ENCODE results near the gene PIWIL4.

The PIWIL4 gene

DNA sequence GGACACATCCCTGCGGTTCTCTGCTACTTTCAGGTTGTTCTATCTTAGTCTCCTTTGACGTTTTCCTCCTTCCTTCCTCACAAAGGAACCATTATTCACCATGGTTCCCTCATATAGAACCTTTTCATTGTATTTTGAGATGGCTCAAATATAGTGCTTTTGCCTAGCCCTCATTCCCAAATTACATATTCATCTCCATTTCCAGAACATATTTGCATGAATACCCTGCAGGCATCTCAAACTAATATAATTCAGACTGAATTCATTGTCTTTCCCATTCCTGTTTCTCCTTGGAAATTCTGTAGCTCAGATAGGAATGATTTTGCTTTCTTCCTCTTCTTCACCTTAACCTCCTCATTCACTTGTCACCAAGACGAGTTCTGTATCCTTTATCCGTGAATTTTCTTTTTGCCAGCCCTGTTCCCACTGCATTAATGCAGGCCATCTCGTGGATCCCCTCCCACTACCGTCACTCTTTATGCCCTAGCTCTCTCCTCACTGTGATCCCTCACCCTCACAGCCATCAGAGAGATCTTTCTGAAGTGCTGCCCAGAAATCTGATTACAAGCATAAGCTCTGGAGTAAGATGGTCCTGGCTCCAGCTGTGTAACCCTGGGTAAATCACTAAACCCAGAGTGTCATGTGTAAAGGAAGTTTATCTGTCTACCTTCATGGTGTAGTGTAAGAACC is 23.3 kb downstream of the PIWIL4 start:
- TF ChIP-seq, protein P1, sequence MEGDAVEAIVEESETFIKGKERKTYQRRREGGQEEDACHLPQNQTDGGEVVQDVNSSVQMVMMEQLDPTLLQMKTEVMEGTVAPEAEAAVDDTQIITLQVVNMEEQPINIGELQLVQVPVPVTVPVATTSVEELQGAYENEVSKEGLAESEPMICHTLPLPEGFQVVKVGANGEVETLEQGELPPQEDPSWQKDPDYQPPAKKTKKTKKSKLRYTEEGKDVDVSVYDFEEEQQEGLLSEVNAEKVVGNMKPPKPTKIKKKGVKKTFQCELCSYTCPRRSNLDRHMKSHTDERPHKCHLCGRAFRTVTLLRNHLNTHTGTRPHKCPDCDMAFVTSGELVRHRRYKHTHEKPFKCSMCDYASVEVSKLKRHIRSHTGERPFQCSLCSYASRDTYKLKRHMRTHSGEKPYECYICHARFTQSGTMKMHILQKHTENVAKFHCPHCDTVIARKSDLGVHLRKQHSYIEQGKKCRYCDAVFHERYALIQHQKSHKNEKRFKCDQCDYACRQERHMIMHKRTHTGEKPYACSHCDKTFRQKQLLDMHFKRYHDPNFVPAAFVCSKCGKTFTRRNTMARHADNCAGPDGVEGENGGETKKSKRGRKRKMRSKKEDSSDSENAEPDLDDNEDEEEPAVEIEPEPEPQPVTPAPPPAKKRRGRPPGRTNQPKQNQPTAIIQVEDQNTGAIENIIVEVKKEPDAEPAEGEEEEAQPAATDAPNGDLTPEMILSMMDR (IDR thresholded peaks at IDR 0.05), result no peak

DNA sequence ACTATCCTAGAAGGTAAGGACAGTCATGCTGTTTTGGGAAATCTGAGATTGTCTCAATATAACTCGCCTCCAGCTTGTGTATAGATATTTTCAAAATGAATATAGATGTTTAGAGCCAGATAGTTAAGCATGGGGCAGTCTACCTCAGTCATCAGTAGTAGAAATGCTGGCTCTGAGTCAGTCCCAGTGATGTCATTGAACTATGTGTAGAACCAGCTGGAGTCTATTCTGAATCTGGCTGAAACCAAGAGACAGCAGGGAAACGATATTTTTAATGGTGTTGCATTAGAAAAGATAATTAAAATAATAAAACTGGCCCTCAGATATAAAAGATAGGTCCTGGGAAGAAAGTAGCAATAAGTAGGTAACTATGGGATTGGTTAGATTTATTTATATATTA is 25.9 kb downstream of the PIWIL4 start:
- TF ChIP-seq, protein P1 (IDR thresholded peaks at IDR 0.05), result no peak

DNA sequence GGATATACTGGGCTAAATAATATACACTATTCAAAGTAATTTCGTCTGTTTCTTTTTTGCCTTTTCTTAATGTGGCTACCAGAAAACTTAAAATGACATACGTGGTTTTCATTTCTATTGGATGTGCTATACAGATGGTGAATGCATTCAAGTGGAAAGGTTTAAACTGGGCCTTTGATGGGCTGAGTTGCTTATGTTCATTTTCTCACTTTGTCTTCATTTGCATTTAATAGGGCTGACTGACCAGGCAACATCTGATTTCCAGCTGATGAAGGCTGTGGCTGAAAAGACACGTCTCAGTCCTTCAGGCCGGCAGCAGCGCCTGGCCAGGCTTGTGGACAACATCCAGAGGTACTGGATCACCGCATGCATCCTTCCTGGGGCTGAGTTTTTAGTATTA is 27.9 kb downstream of the PIWIL4 start:
- TF ChIP-seq, protein P1 (IDR thresholded peaks at IDR 0.05), result no peak

DNA sequence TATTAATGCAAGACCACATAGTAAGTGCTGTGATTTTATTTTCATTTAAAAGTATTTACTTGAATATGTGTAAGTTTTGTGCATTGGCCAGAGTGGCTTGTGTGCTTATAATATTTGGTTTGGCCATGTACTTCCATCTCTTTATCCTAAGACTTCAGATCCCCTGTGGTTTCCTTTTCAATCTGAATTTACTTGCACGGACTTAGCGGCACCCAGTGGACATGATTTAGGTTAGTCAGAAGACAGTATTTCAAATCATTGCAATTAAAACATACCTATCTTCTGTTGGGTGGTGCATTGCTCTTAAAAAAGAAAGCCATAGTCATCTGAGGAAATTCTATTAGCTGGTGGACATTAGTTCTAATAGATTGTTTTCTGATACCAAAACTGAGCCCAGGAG is 30.7 kb downstream of the PIWIL4 start:
- TF ChIP-seq, protein P1 (IDR thresholded peaks at IDR 0.05), result peak; percentile 69

DNA sequence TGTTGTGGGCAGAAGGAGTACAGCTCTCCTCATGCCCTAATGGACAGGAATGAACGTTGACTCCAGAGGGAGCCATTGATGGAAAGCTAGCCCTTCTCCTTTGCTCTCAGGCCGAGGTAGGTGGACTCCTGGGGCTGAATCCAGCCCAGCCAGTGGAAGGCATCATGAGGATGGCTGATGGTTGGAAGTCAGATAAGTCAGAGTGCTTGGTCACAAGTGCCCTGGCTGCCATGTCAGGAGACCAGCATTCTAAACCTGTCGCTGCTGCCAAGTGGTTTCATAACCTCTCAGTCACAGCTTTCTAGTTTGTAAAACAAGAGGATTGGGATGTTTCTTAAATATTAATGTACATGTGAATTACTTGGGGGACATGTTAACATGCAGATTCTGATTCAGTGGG is 32.3 kb downstream of the PIWIL4 start:
- TF ChIP-seq, protein P1 (IDR thresholded peaks at IDR 0.05), result no peak

DNA sequence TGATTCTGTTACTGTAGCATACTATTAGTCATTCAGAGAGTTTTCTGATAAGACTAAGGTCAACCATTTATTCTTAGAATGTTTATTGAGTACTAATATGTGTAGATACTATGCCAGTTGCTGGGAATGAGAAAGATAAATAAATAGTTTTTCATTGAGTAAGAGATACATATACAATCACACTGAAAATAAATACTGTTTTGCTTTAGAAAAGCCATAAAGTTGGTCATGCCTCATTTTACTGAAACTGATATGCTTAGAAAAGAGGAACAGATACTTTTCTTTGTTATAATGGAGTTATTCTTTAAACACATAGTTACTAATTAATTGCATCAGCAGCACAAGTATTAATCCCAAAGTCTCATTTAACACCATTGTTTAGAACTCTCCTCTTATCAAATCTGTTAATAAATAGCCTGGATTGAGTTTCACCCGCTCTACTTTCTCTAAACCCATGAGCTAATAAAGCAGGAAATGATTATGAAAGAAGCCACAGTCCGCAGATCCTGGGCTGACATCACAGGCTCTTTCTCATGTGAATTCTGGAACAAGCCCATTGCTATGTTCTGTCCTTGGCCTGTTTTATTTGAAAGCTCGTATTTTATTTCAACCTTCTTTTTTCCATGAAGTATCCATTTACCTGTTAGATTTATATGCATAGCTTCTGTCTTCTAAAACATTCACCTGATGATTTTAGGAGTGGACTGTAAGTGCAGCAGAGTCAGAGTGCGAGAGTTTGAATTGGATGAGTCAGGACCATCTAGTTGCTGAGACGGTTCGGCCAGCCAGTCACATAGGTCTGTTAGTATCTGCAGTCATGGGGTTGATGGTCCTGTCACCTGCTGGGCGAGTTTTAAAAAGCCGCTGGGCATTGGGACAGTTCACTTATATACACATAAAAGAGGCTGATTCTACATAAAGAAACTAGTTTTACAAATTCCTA is 35.5 kb downstream of the PIWIL4 start:
- TF ChIP-seq, protein P1 (IDR thresholded peaks at IDR 0.05), result peak; percentile 56

DNA sequence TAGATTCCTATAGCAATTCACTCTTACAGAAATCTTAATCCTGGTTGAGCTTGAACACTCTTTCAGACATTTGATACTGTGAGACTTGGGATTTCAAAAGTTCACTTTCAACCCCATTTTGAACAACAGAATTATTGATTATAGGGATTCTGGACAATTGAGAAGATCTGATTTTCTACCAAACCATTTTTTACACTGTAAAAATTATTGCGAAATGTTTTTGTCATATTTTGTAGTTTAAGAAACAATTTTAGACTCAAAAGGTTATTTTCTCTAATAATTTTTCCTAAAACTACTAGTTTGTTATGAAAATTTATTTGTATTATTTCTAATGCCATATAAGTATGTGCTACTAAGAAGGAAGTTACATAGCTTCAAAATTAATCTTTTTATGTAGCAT is 36.4 kb downstream of the PIWIL4 start:
- TF ChIP-seq, protein P1 (IDR thresholded peaks at IDR 0.05), result no peak

All from LNCAP (cell line).